NT2/D1 (cell line): Measurements from ENCODE around the gene B2M.

Experiments
- YY1 ChIP-seq: IDR thresholded peaks from 2 replicates; pipeline ENCODE4 v1.6.1; 2011; ENCODE audit not compliant: insufficient read length, insufficient read depth
- ZNF274 ChIP-seq: IDR thresholded peaks from 2 replicates; pipeline ENCODE4 v1.6.1; 2011; ENCODE audit warnings: mild to moderate bottlenecking, low read depth, low read length

- TF ChIP-seq YY1 (no peak), ZNF274 (no peak)
These were observed 44.3 kb upstream of the B2M start for GRCh38 chr15:44667039-44667360.
